GM18907 (cell line): ENCODE data around the gene LYPD1.
A peak's percentile ranks its signal among the peaks of the same experiment; 100 is the strongest.

Source experiments
- ATAC-seq: cut with Tn5 transposase; IDR thresholded peaks from one replicate; pipeline ENCODE4 v1.9.1; 2021; ENCODE audit warnings: mild to moderate bottlenecking, moderate library complexity; ENCODE audit not compliant: unreplicated experiment

The LYPD1 gene

GRCh38 chr2:132668987-132669907 is 758 bp downstream of the LYPD1 start:
- no peak for ATAC-seq

- ATAC-seq: no peak
Observed at GRCh38 chr2:132668189-132668823, 1.7 kb downstream of the LYPD1 start.

GRCh38 chr2:132667706-132668105 is 2.3 kb downstream of the LYPD1 start:
- ATAC-seq: no peak

- no peak for ATAC-seq
Observed at GRCh38 chr2:132665401-132666140, 4.4 kb downstream of the LYPD1 start.

GRCh38 chr2:132664096-132664495 is 5.9 kb downstream of the LYPD1 start:
- no peak for ATAC-seq

- ATAC-seq: no peak
Observed at GRCh38 chr2:132662732-132663131, 7.3 kb downstream of the LYPD1 start.

- no peak for ATAC-seq
Observed at GRCh38 chr2:132659331-132659730, 10.7 kb downstream of the LYPD1 start.

- no peak for ATAC-seq
Observed at GRCh38 chr2:132656266-132656975, 13.6 kb downstream of the LYPD1 start.

GRCh38 chr2:132654968-132655367 is 15.0 kb downstream of the LYPD1 start:
- no peak for ATAC-seq

- ATAC-seq: no peak
Observed at GRCh38 chr2:132654335-132654734, 15.7 kb downstream of the LYPD1 start.

- no peak for ATAC-seq
Observed at GRCh38 chr2:132652474-132652873, 17.5 kb downstream of the LYPD1 start.

GRCh38 chr2:132651115-132652045 is 18.6 kb downstream of the LYPD1 start:
- ATAC-seq: peak; percentile 52

GRCh38 chr2:132646540-132647108 is 23.4 kb downstream of the LYPD1 start:
- no peak for ATAC-seq

- peak; percentile 58 for ATAC-seq
Observed at GRCh38 chr2:132645722-132646539, 24.1 kb downstream of the LYPD1 start.

- ATAC-seq: no peak
Observed at GRCh38 chr2:132645176-132645575, 24.8 kb downstream of the LYPD1 start.

- no peak for ATAC-seq
Observed at GRCh38 chr2:132642415-132642814, 27.6 kb downstream of the LYPD1 start.

- ATAC-seq: no peak
Observed at GRCh38 chr2:132641819-132642218, 28.2 kb downstream of the LYPD1 start.

GRCh38 chr2:132640116-132640515 is 29.9 kb downstream of the LYPD1 start:
- no peak for ATAC-seq
